H9 (cell line): Measurements from ENCODE around the gene TRPM3. TPM values are rescaled to one million over a fixed set of nuclear protein-coding genes. Genes with fewer than 3 reads are reported as not detected.

ENCODE experiments used
- DNase-seq: peaks from one replicate; pipeline ENCODE4 v3.0.0-alpha.2; 2017
- H2AFZ ChIP-seq: one replicate; pipeline ENCODE4 v1.6.1; 2013; ENCODE audit warnings: mild to moderate bottlenecking, low read length, control low read depth, moderate library complexity
- H2AK5ac ChIP-seq: 2 replicates; pipeline ENCODE4 v1.6.1; 2013; ENCODE audit warnings: low read length, control low read depth, mixed read lengths; ENCODE audit not compliant: insufficient read length
- H2BK120ac ChIP-seq: one replicate; pipeline ENCODE4 v1.6.1; 2013; ENCODE audit warnings: low read depth, mild to moderate bottlenecking, low read length, control low read depth, inconsistent platforms; ENCODE audit not compliant: poor library complexity, severe bottlenecking
- H2BK12ac ChIP-seq: 2 replicates; pipeline ENCODE4 v1.6.1; 2013; ENCODE audit warnings: low read length, control low read depth, mixed read lengths, low read depth; ENCODE audit not compliant: insufficient read length
- H2BK15ac ChIP-seq: 2 replicates; pipeline ENCODE4 v1.6.1; 2013; ENCODE audit warnings: low read depth, low read length, control low read depth
- H2BK20ac ChIP-seq: one replicate; pipeline ENCODE4 v1.6.1; 2013; ENCODE audit warnings: low read depth, mild to moderate bottlenecking, low read length, control low read depth, inconsistent platforms; ENCODE audit not compliant: poor library complexity, severe bottlenecking
- H2BK5ac ChIP-seq: 2 replicates; pipeline ENCODE4 v1.6.1; 2013; ENCODE audit warnings: low read length, control low read depth, mixed read lengths; ENCODE audit not compliant: insufficient read length
- H3K14ac ChIP-seq: 2 replicates; pipeline ENCODE4 v1.6.1; 2013; ENCODE audit warnings: low read length, control low read depth; ENCODE audit not compliant: insufficient read depth
- H3K18ac ChIP-seq: 2 replicates; pipeline ENCODE4 v1.6.1; 2013; ENCODE audit warnings: low read depth, mild to moderate bottlenecking, mixed read lengths, low read length, control low read depth; ENCODE audit not compliant: insufficient read length
- H3K23ac ChIP-seq: 2 replicates; pipeline ENCODE4 v1.6.1; 2013; ENCODE audit warnings: low read length, control low read depth, mixed read lengths, low read depth; ENCODE audit not compliant: insufficient read length
- H3K23me2 ChIP-seq: 2 replicates; pipeline ENCODE4 v1.6.1; 2013; ENCODE audit warnings: low read depth, mild to moderate bottlenecking, mixed read lengths, low read length, control low read depth; ENCODE audit not compliant: insufficient read length, poor library complexity, severe bottlenecking
- H3K27ac ChIP-seq: 2 replicates; pipeline ENCODE4 v1.5.1; 2013; ENCODE audit warnings: low read length, control low read depth, mixed read lengths, low read depth; ENCODE audit not compliant: insufficient read length
- H3K27me3 ChIP-seq: 2 replicates; pipeline ENCODE4 v1.6.1; 2013; ENCODE audit warnings: low read length, control low read depth, inconsistent platforms; ENCODE audit not compliant: insufficient read depth
- H3K4ac ChIP-seq: 2 replicates; pipeline ENCODE4 v1.6.1; 2013; ENCODE audit warnings: low read depth, mild to moderate bottlenecking, control low read depth, inconsistent platforms, low read length, moderate library complexity
- H3K4me1 ChIP-seq: 2 replicates; pipeline ENCODE4 v1.6.1; 2013; ENCODE audit warnings: low read length, control low read depth, inconsistent platforms; ENCODE audit not compliant: insufficient read depth
- H3K4me2 ChIP-seq: 2 replicates; pipeline ENCODE4 v1.6.1; 2013; ENCODE audit warnings: low read length, control low read depth, mixed read lengths; ENCODE audit not compliant: insufficient read length, insufficient read depth
- H3K56ac ChIP-seq: 2 replicates; pipeline ENCODE4 v1.6.1; 2013; ENCODE audit warnings: low read depth, mild to moderate bottlenecking, mixed read lengths, low read length, control low read depth; ENCODE audit not compliant: insufficient read length
- H3K79me1 ChIP-seq: 2 replicates; pipeline ENCODE4 v1.6.1; 2013; ENCODE audit warnings: low read depth, mild to moderate bottlenecking, moderate library complexity, low read length, control low read depth, inconsistent platforms; ENCODE audit not compliant: insufficient read depth, poor library complexity, severe bottlenecking
- H3K79me2 ChIP-seq: 2 replicates; pipeline ENCODE4 v1.6.1; 2013; ENCODE audit warnings: low read length, control low read depth, inconsistent platforms; ENCODE audit not compliant: insufficient read depth
- H3K9ac ChIP-seq: 2 replicates; pipeline ENCODE4 v1.6.1; 2013; ENCODE audit warnings: low read length, control low read depth, mixed read lengths; ENCODE audit not compliant: insufficient read length; ENCODE audit errors: extremely low read depth
- H3K9me3 ChIP-seq: one replicate; pipeline ENCODE4 v1.6.1; 2013; ENCODE audit warnings: low read depth, low read length, inconsistent platforms; ENCODE audit not compliant: control insufficient read depth
- H3T11ph ChIP-seq: one replicate; pipeline ENCODE4 v1.6.1; 2013; ENCODE audit warnings: mild to moderate bottlenecking, low read length, control low read depth, inconsistent platforms
- H4K20me1 ChIP-seq: one replicate; pipeline ENCODE4 v1.6.1; 2013; ENCODE audit not compliant: control insufficient read depth, insufficient read length, insufficient read depth
- H4K5ac ChIP-seq: 2 replicates; pipeline ENCODE4 v1.6.1; 2013; ENCODE audit warnings: low read depth, mild to moderate bottlenecking, mixed read lengths, low read length, control low read depth; ENCODE audit not compliant: insufficient read length
- H4K8ac ChIP-seq: replicated peaks from 2 replicates; pipeline ENCODE4 v1.6.1; 2013; ENCODE audit warnings: low read length, control low read depth, mixed read lengths, low read depth; ENCODE audit not compliant: insufficient read length
- H4K91ac ChIP-seq: 2 replicates; pipeline ENCODE4 v1.6.1; 2013; ENCODE audit warnings: low read depth, mild to moderate bottlenecking, moderate library complexity, mixed read lengths, low read length, control low read depth; ENCODE audit not compliant: insufficient read length
- H3K27ac Mint-ChIP-seq, 3 experiments: 2 replicates in 2 of 3; 3 replicates in 1 of 3; pipeline ENCODE4 v1.8.0; 2020 to 2021; ENCODE audit warnings: mixed read lengths in 3 of 3, mild to moderate bottlenecking in 1 of 3, moderate library complexity in 1 of 3
- H3K27me3 Mint-ChIP-seq: 2 replicates; pipeline ENCODE4 v1.8.0; 2021; ENCODE audit warnings: low read depth, mild to moderate bottlenecking, moderate library complexity, mixed read lengths
- H3K36me3 Mint-ChIP-seq, 3 experiments: 2 replicates in 2 of 3; 3 replicates in 1 of 3; pipeline ENCODE4 v1.8.0; 2020 to 2021; ENCODE audit warnings: low read depth in 3 of 3, mixed read lengths in 3 of 3; ENCODE audit not compliant: insufficient read depth in 1 of 3
- H3K4me1 Mint-ChIP-seq, 2 experiments: 2 replicates each; pipeline ENCODE4 v1.8.0; 2020; ENCODE audit warnings: mixed read lengths in 2 of 2
- H3K4me3 Mint-ChIP-seq, 2 experiments: 2 replicates in 1 of 2; 3 replicates in 1 of 2; pipeline ENCODE4 v1.8.0; 2020 to 2021; ENCODE audit warnings: mild to moderate bottlenecking in 2 of 2, mixed read lengths in 2 of 2, moderate library complexity in 1 of 2
- H3K9me3 Mint-ChIP-seq, 2 experiments: 2 replicates in 1 of 2; 3 replicates in 1 of 2; pipeline ENCODE4 v1.8.0; 2020; ENCODE audit warnings: mild to moderate bottlenecking in 2 of 2, mixed read lengths in 2 of 2, moderate library complexity in 1 of 2
- CTCF ChIP-seq: fragments of 200-600 bp; sonication (generic); conservative IDR thresholded peaks from 3 replicates; pipeline ENCODE4 v1.8.0; 2021; ENCODE audit warnings: antibody characterized with exemption, mild to moderate bottlenecking
- WGBS: extraction: QIAGEN DNeasy Blood & Tissue Kit; methylation state at CpG from one replicate; pipeline ENCODE4 v1.1.7; 2013; ENCODE audit warnings: missing lambda C conversion rate, low lambda C conversion rate, mixed read lengths; ENCODE audit not compliant: insufficient read length; ENCODE audit errors: extremely low coverage; 5-methylcytosine and 5-hydroxymethylcytosine counted together
- total RNA-seq: library from RNA; stranded (reverse); gene quantifications from 2 replicates; pipeline ENCODE4 v1.2.1, GENCODE V29; 2021

The TRPM3 gene
- total RNA-seq, 1 experiment from 2014 or later, result 10.3 TPM

- H3K4me1 ChIP-seq, result peaks cover 10% of the 10 kb centered on the region; the same call in 1 of the 2 replicates
- no peak overlapping the region for H2BK5ac ChIP-seq
- no peak overlapping the region for H4K8ac ChIP-seq
- H2AK5ac ChIP-seq, result no peak overlapping the region
- no peak overlapping the region for H4K91ac ChIP-seq
- no peaks in the 10 kb centered on the region for H4K20me1 ChIP-seq
- no peaks in the 10 kb centered on the region for H3K27me3 ChIP-seq
- no peak overlapping the region for H3K9ac ChIP-seq
- H3K9me3 Mint-ChIP-seq, result no peaks in the 10 kb centered on the region
- H3K4me1 Mint-ChIP-seq, result peaks cover 37 to 38% of the 10 kb centered on the region in 2 experiments
- H4K5ac ChIP-seq, result no peak overlapping the region
- H2BK120ac ChIP-seq, result no peak overlapping the region
- H3K23me2 ChIP-seq, result no peaks in the 10 kb centered on the region
- no peak overlapping the region for H3K23ac ChIP-seq
- no CpG with 5 or more reads among the region's 2 CpGs for WGBS
- no peak overlapping the region for H3K4me2 ChIP-seq
- no peak overlapping the region for H2BK20ac ChIP-seq
- no peak overlapping the region for H2BK12ac ChIP-seq
- no peaks in the 10 kb centered on the region; the same call in 1 of the 2 replicates for H3K27me3 Mint-ChIP-seq
- no peak overlapping the region for H3K4ac ChIP-seq
- no peak overlapping the region for H2AFZ ChIP-seq
- no peak overlapping the region for H3K27ac ChIP-seq
- no peak overlapping the region for H3K4me3 Mint-ChIP-seq
- H3K18ac ChIP-seq, result no peak overlapping the region
- no peak overlapping the region for H3K14ac ChIP-seq
- no peak overlapping the region for H3K56ac ChIP-seq
- no peak for DNase-seq
- no peaks in the 10 kb centered on the region for H3K79me1 ChIP-seq
- H3K36me3 Mint-ChIP-seq, result no peaks in the 10 kb centered on the region
- H2BK15ac ChIP-seq, result no peak overlapping the region
- no peaks in the 10 kb centered on the region for H3K79me2 ChIP-seq
- H3T11ph ChIP-seq, result no peak overlapping the region
- no peak overlapping the region for H3K27ac Mint-ChIP-seq
- H3K9me3 ChIP-seq, result no peaks in the 10 kb centered on the region
- TF ChIP-seq CTCF, result no peak
These were observed 184.9 kb downstream of the TRPM3 start for GRCh38 chr9:70936536-70936935.
